ENCODE results near the gene SORCS2. TPM values are rescaled to one million over a fixed set of nuclear protein-coding genes. Genes with fewer than 3 reads are reported as not detected.

SORCS2 gene
- total RNA-seq, 2 experiments from 2014 or later: 0.03 TPM; not detected in 1

DNA sequence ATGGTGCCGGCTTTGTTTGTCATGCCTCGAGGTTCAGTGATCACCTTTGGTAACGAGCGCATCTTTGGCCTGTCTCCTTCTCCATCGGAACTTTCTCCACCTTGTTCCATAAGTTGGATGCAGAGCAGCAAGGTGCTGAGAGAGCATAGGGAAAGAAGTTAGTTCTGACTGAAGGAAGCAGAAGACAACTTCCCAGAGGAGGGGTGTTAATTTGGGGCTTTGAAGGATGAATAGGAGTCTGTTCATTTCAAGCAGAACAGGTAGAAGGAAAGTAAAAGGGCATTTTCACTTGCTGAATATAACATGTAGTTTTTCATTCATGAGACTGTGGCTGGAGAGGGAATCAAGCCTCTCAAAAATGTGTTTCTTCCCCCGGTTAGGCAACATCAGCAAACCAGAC is 474.4 kb downstream of the SORCS2 start:
- no peaks in the 10 kb centered on the region for H4K20me1 ChIP-seq (ENCODE audit: insufficient read depth, low read length)
- intact Hi-C loops (cut with micrococcal nuclease; ENCODE audit: unreplicated experiment): no loop called here
- no peaks in the 10 kb centered on the region for H3K9me2 ChIP-seq (ENCODE audit: insufficient read depth, low read length)
- H3K4me1 ChIP-seq (ENCODE audit: insufficient read depth, low read length, poor library complexity, severe bottlenecking): no peaks in the 10 kb centered on the region
- POLR2A ChIA-PET: no interaction called here
- no peak overlapping the region for H2AFZ ChIP-seq (ENCODE audit: low read length)
- no peaks in the 10 kb centered on the region for H3K36me3 ChIP-seq (ENCODE audit: insufficient read depth, low read length)
- CTCF ChIA-PET (ENCODE audit: unreplicated experiment): interaction anchor here (0.6 kb wide), 1 partner anchor 162 kb away, joined by 3 read pairs; no protein-coding TSS in a partner anchor
- no peak overlapping the region for H3K27ac ChIP-seq (ENCODE audit: low read depth, low read length, poor library complexity, severe bottlenecking)
- no peak overlapping the region for H3K4me2 ChIP-seq (ENCODE audit: low read length)
- BruUV-seq (replicated peaks): no TSS peak
- no peaks in the 10 kb centered on the region for H3K79me2 ChIP-seq (ENCODE audit: insufficient read depth, low read depth, low read length)
- no peaks in the 10 kb centered on the region for H3K9me3 ChIP-seq (ENCODE audit: low read length)
- no peak overlapping the region for H3K4me3 ChIP-seq (ENCODE audit: low read depth, low read length, poor library complexity, severe bottlenecking)
- TF ChIP-seq EZH2phosphoT487 (IDR thresholded peaks at IDR 0.05; ENCODE audit: borderline replicate concordance, low read depth, low read length): no peak
- TF ChIP-seq, protein P1, sequence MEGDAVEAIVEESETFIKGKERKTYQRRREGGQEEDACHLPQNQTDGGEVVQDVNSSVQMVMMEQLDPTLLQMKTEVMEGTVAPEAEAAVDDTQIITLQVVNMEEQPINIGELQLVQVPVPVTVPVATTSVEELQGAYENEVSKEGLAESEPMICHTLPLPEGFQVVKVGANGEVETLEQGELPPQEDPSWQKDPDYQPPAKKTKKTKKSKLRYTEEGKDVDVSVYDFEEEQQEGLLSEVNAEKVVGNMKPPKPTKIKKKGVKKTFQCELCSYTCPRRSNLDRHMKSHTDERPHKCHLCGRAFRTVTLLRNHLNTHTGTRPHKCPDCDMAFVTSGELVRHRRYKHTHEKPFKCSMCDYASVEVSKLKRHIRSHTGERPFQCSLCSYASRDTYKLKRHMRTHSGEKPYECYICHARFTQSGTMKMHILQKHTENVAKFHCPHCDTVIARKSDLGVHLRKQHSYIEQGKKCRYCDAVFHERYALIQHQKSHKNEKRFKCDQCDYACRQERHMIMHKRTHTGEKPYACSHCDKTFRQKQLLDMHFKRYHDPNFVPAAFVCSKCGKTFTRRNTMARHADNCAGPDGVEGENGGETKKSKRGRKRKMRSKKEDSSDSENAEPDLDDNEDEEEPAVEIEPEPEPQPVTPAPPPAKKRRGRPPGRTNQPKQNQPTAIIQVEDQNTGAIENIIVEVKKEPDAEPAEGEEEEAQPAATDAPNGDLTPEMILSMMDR (conservative IDR thresholded peaks at IDR 0.05; ENCODE audit: low read length): no peak
- no peak for DNase-seq (ENCODE audit: low spot score)

DNA sequence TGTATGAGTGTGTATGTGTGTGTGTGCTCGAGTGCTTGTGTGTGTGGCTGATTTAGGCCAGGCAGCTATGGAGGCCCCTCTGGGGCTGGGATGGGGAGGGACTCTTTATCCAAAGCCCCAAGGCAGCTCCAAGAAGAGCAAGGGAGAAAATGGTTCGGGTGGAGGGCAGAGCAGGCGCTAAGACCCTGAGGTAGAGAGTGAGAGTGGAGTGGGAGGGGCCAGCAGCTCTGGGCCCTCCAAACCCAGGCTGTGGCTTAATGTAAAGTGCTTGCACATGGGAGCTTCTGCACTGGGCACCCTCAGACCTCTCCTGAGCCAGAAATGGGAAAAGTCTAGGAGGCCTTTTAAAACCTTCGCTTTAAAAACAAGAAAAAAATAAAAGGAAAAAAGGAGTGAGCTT is 475.9 kb downstream of the SORCS2 start:
- Histone ChIP-seq H3K4me1 (ENCODE audit: insufficient read depth, low read length, poor library complexity, severe bottlenecking) (no peaks in the 10 kb centered on the region), H2AFZ (ENCODE audit: low read length) (no peak overlapping the region), H3K36me3 (ENCODE audit: insufficient read depth, low read length) (no peaks in the 10 kb centered on the region), H3K9me3 (ENCODE audit: low read length) (no peaks in the 10 kb centered on the region), H3K4me3 (ENCODE audit: low read depth, low read length, poor library complexity, severe bottlenecking) (no peak overlapping the region), H3K27ac (ENCODE audit: low read depth, low read length, poor library complexity, severe bottlenecking) (no peak overlapping the region), H4K20me1 (ENCODE audit: insufficient read depth, low read length) (no peaks in the 10 kb centered on the region), H3K4me2 (ENCODE audit: low read length) (no peak overlapping the region), H3K79me2 (ENCODE audit: insufficient read depth, low read depth, low read length) (no peaks in the 10 kb centered on the region), H3K9me2 (ENCODE audit: insufficient read depth, low read length) (no peaks in the 10 kb centered on the region)
- no peak for TF ChIP-seq EZH2phosphoT487 (IDR thresholded peaks at IDR 0.05; ENCODE audit: borderline replicate concordance, low read depth, low read length)
- TF ChIP-seq, protein P1 (conservative IDR thresholded peaks at IDR 0.05; ENCODE audit: low read length): no peak
- intact Hi-C loops (cut with micrococcal nuclease; ENCODE audit: unreplicated experiment): no loop called here
- DNase-seq (ENCODE audit: low spot score): no peak
- BruUV-seq (replicated peaks): no TSS peak
- CTCF ChIA-PET (ENCODE audit: unreplicated experiment): no interaction called here
- POLR2A ChIA-PET: interaction anchor here (0.7 kb wide), 1 partner anchor 15 kb away, joined by 3 read pairs; no protein-coding TSS in a partner anchor

DNA sequence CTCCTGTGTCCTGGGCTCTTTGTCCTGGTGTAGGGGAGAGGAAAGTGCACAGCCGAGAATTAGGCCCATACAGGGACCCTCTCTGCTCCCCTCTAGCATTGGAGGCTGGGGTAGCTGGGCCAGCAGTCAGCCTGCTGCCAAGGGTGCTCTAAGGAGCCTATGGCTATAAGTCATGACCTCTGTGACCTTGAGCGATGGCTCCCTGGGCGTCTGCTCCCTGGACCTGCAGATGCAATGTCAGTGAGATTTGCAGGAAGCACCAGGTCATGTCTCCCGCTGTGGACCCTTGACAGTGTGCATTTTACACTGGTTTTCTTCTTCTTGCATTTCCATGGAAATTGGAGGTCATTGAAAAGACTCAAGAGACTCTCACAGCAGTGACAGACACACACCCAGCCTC is 476.5 kb downstream of the SORCS2 start:
- no peaks in the 10 kb centered on the region for H3K79me2 ChIP-seq (ENCODE audit: insufficient read depth, low read depth, low read length)
- no peak overlapping the region for H3K4me3 ChIP-seq (ENCODE audit: low read depth, low read length, poor library complexity, severe bottlenecking)
- no peaks in the 10 kb centered on the region for H3K9me2 ChIP-seq (ENCODE audit: insufficient read depth, low read length)
- H3K27ac ChIP-seq (ENCODE audit: low read depth, low read length, poor library complexity, severe bottlenecking): no peak overlapping the region
- no peak for DNase-seq (ENCODE audit: low spot score)
- no peak for TF ChIP-seq EZH2phosphoT487 (IDR thresholded peaks at IDR 0.05; ENCODE audit: borderline replicate concordance, low read depth, low read length)
- TF ChIP-seq, protein P1 (conservative IDR thresholded peaks at IDR 0.05; ENCODE audit: low read length): no peak
- ChIA-PET CTCF (ENCODE audit: unreplicated experiment) (no interaction called here), POLR2A (interaction anchor here (0.7 kb wide), 1 partner anchor 15 kb away, joined by 3 read pairs; no protein-coding TSS in a partner anchor)
- intact Hi-C loops (cut with micrococcal nuclease; ENCODE audit: unreplicated experiment): no loop called here
- no peak overlapping the region for H3K4me2 ChIP-seq (ENCODE audit: low read length)
- H2AFZ ChIP-seq (ENCODE audit: low read length): no peak overlapping the region
- H3K4me1 ChIP-seq (ENCODE audit: insufficient read depth, low read length, poor library complexity, severe bottlenecking): no peaks in the 10 kb centered on the region
- no peaks in the 10 kb centered on the region for H3K36me3 ChIP-seq (ENCODE audit: insufficient read depth, low read length)
- H3K9me3 ChIP-seq (ENCODE audit: low read length): no peaks in the 10 kb centered on the region
- no peaks in the 10 kb centered on the region for H4K20me1 ChIP-seq (ENCODE audit: insufficient read depth, low read length)
- no TSS peak for BruUV-seq (replicated peaks)

Measured in OCI-LY7 (cell line).